ENCODE measurements around the gene GLIS1. TPM values are rescaled to one million over a fixed set of nuclear protein-coding genes. Genes with fewer than 3 reads are reported as not detected.

GLIS1 gene
- total RNA-seq, 2 experiments from 2014 or later: not detected

DNA sequence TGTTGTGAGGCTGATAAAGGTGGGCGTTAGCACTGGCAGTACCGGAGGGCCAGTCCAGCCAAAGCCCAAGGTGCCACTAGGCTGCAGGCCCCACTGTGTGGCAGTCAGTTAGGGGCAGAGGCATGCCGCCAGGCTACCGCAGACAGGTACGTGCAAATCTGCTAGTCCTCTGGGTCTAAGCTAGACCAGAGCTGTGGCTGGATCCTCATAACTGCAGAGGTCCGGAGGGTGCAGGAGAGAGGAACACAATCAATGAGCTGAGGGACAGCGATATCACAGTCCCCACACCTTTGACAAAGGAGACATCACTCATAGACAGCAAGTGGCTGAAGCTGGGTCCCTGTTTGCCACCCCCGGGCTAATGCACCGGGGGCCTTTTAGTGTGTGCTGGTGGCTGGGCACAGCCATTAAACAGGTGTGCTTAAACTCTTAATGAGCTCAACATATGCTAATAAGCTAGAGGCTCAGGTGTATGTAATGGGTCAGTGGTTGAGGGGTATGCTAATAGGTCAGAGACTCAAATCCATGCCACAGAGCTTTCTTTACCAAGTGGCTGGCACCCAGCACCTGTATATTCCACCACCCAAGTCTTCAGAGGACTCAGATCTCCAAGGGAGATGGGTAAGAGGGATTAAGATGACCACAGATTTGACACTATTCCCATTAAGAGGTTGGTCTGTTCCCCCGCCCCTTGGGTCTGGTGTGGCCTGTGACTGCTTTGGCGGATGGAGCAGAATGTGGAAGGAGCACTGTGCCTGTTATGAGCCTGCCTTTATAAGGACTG, 82.0 kb downstream of the GLIS1 start:
- Mint-ChIP-seq H3K9me3 (no peaks in the 10 kb centered on the region), H3K4me1 (ENCODE audit: low read depth) (no peaks in the 10 kb centered on the region), H3K27me3 (peaks cover 8% of the 10 kb centered on the region), H3K4me3 (no peak overlapping the region), H3K36me3 (ENCODE audit: low read depth) (no peaks in the 10 kb centered on the region), H3K27ac (no peak overlapping the region)
- TF ChIP-seq, protein P1, sequence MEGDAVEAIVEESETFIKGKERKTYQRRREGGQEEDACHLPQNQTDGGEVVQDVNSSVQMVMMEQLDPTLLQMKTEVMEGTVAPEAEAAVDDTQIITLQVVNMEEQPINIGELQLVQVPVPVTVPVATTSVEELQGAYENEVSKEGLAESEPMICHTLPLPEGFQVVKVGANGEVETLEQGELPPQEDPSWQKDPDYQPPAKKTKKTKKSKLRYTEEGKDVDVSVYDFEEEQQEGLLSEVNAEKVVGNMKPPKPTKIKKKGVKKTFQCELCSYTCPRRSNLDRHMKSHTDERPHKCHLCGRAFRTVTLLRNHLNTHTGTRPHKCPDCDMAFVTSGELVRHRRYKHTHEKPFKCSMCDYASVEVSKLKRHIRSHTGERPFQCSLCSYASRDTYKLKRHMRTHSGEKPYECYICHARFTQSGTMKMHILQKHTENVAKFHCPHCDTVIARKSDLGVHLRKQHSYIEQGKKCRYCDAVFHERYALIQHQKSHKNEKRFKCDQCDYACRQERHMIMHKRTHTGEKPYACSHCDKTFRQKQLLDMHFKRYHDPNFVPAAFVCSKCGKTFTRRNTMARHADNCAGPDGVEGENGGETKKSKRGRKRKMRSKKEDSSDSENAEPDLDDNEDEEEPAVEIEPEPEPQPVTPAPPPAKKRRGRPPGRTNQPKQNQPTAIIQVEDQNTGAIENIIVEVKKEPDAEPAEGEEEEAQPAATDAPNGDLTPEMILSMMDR (IDR thresholded peaks at IDR 0.05): no peak
- DNase-seq (no peak), ATAC-seq (no peak)
- ChIA-PET CTCF (no interaction called here), POLR2A (no interaction called here)
- intact Hi-C loops (cut with micrococcal nuclease): no loop called here

DNA sequence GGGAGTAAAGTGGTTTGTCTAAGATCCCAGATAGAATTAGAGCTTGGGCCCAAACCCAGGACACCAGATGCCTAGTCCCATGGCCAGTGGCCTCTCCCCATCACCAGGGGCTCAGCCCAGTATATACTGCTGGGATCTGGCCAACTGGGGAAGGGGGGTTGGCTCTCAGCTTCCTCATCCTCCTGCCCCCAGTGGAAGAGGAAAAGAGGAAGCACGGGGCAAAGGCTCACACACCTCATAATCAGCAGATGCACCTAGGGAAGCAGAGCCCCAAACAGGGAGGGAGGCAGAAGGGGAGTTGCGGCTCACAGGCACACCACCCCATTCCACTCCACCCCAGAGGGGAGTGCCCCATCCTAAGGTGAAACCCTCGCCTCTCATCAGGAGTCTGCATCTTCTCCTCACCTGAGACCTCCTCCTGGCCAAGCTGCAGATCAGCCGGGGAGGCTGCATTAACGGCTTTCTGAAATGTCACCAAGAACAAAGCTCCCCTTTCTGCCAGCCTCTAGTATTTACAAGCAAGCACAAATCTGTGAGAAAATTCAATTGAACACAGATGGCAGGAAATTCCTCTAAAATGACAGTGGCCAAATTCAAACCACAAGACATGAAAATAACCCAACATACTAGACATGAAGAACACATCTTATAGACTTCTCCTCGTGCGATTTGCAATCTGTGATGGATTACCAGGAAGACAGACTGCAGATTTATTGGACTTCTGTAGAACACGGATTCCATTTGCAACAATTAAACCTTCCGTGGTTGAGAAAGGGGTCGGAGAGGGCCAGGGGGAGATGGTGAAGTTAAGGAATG, 82.8 kb downstream of the GLIS1 start:
- Mint-ChIP-seq H3K27ac (no peak overlapping the region), H3K27me3 (peaks cover 8% of the 10 kb centered on the region), H3K9me3 (no peaks in the 10 kb centered on the region), H3K36me3 (ENCODE audit: low read depth) (no peaks in the 10 kb centered on the region), H3K4me1 (ENCODE audit: low read depth) (no peaks in the 10 kb centered on the region), H3K4me3 (no peak overlapping the region)
- intact Hi-C loops (cut with micrococcal nuclease): no loop called here
- ChIA-PET POLR2A (no interaction called here), CTCF (no interaction called here)
- TF ChIP-seq, protein P1 (IDR thresholded peaks at IDR 0.05): no peak
- no peak for DNase-seq
- no peak for ATAC-seq

DNA sequence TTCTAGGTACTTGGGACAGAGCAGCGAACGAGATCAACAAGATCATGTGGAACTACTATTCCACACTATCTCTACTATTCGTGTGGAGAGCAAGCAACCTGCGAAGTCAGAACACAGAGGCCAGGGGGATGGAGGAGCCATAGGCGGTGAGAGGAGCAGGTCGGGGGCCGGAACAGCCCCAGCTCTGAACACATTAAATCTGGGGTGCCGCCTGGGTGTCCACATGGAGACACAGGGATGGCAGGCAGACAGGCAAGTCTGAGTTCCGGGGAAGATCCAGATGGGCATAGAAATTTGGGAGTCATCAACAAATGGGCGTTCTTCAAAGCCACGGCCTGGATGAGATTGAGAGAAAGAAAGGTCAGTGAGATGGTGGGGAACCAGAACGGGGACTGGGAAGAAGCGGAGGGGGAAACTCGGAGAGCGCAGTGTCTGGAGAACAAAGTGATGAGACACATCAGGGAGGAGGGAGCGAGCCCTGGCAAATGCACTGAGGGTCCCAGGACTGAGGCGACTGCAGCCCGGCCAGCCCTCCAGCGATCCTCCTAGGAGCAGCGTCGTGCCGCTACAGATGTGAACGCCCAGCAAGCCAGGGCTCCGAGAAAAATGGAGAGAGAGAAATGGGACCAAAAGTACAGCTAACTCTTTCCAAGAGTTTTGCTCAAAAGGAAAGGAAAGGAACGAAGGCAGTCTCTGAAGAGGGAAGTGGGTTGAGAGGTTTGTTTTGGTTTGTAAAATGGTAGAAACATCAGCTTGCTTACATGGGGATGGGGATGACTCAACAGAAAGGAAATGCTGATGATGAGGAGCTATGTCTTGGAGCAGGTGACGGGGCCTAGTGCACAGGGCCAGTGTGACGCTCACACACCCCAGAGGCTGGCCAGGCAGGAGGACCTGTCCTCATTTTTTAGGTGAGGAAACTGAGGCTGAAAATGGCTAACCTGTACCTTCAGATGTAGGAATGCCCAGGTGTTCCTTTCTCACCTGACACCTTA, 84.5 kb downstream of the GLIS1 start:
- H3K4me3 Mint-ChIP-seq: no peak overlapping the region
- intact Hi-C loops (cut with micrococcal nuclease): no loop called here

DNA sequence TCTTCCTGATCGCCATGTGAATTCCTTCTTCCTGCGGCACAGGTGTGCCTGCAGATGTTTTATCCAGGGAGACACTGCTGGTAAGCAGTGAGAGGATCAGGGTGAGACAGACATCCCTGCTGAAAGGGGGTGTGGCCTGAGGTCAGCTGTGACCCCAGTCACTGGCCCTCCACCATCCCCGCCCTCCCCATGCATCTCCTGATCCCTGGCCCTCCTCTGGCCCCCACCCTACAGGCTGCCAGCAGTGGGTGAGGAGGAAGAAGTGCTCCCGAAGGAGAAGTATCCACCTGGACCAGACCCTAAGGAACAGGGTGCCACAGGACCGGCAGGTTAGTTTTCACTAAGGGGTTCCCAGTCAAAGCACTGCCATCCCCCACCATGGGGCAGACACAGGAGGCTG, 85.3 kb downstream of the GLIS1 start:
- no peaks in the 10 kb centered on the region for H3K9me3 Mint-ChIP-seq
- H3K4me1 Mint-ChIP-seq (ENCODE audit: low read depth): no peaks in the 10 kb centered on the region
- intact Hi-C loops (cut with micrococcal nuclease): no loop called here
- H3K27ac Mint-ChIP-seq: no peak overlapping the region
- no peaks in the 10 kb centered on the region for H3K36me3 Mint-ChIP-seq (ENCODE audit: low read depth)
- ChIA-PET CTCF (no interaction called here), POLR2A (no interaction called here)
- DNase-seq (no peak), ATAC-seq (no peak)
- H3K4me3 Mint-ChIP-seq: no peak overlapping the region
- TF ChIP-seq, protein P1 (IDR thresholded peaks at IDR 0.05): no peak
- H3K27me3 Mint-ChIP-seq: peaks cover 8% of the 10 kb centered on the region

More for the DNA sequence above, 84.5 kb downstream of the GLIS1 start:
- ChIA-PET POLR2A (no interaction called here), CTCF (no interaction called here)
- Mint-ChIP-seq H3K4me1 (ENCODE audit: low read depth) (no peaks in the 10 kb centered on the region), H3K27me3 (peaks cover 8% of the 10 kb centered on the region), H3K27ac (no peak overlapping the region), H3K36me3 (ENCODE audit: low read depth) (no peaks in the 10 kb centered on the region), H3K9me3 (no peaks in the 10 kb centered on the region)
- ATAC-seq: no peak
- no peak for DNase-seq
- TF ChIP-seq, protein P1 (IDR thresholded peaks at IDR 0.05): no peak

Measured in activated CD8-positive, alpha-beta T cell treated with anti-CD3 and anti-CD28 coated beads for 36 hours (primary cell).